Mesendoderm (in vitro differentiated cells): ENCODE measurements around the gene FAM131A.

Experiments used
- DNase-seq: peaks from one replicate; pipeline ENCODE4 v3.0.0; 2013
- H2AK5ac ChIP-seq: 2 replicates; pipeline ENCODE4 v1.6.1; 2013; ENCODE audit warnings: low read length, inconsistent platforms
- H2BK120ac ChIP-seq: 2 replicates; pipeline ENCODE4 v1.6.1; 2013; ENCODE audit warnings: low read depth, mild to moderate bottlenecking, low read length, moderate library complexity, mixed read lengths
- H2BK15ac ChIP-seq: replicated peaks from 2 replicates; pipeline ENCODE4 v1.6.1; 2013; ENCODE audit warnings: low read depth, mild to moderate bottlenecking, moderate library complexity
- H2BK5ac ChIP-seq: 2 replicates; pipeline ENCODE4 v1.6.1; 2013; ENCODE audit warnings: low read length, inconsistent platforms
- H3K18ac ChIP-seq: 2 replicates; pipeline ENCODE4 v1.6.1; 2013; ENCODE audit warnings: mild to moderate bottlenecking, low read length, mixed read lengths
- H3K23ac ChIP-seq: one replicate; pipeline ENCODE4 v1.6.1; 2013; ENCODE audit warnings: low read length
- H3K27ac ChIP-seq: 2 replicates; pipeline ENCODE4 v1.5.1; 2013; ENCODE audit warnings: low read depth, mild to moderate bottlenecking, inconsistent platforms, low read length, moderate library complexity
- H3K27me3 ChIP-seq: 2 replicates; pipeline ENCODE4 v1.6.1; 2013; ENCODE audit warnings: low read length, control low read depth, mild to moderate bottlenecking, inconsistent platforms; ENCODE audit not compliant: insufficient read depth, poor library complexity
- H3K36me3 ChIP-seq: 2 replicates; pipeline ENCODE4 v1.6.1; 2013; ENCODE audit warnings: low read length, inconsistent platforms; ENCODE audit not compliant: control insufficient read depth, insufficient read depth
- H3K4ac ChIP-seq: one replicate; pipeline ENCODE4 v1.6.1; 2013; ENCODE audit warnings: low read depth, mild to moderate bottlenecking, low read length, moderate library complexity
- H3K4me1 ChIP-seq: 2 replicates; pipeline ENCODE4 v1.6.1; 2013; ENCODE audit warnings: low read depth, low read length, inconsistent platforms; ENCODE audit not compliant: control insufficient read depth
- H3K4me2 ChIP-seq: 2 replicates; pipeline ENCODE4 v1.6.1; 2013; ENCODE audit warnings: low read length
- H3K4me3 ChIP-seq: 2 replicates; pipeline ENCODE4 v1.5.1; 2013; ENCODE audit warnings: mild to moderate bottlenecking, low read length
- H3K56ac ChIP-seq: one replicate; pipeline ENCODE4 v1.6.1; 2013; ENCODE audit warnings: low read length
- H3K79me1 ChIP-seq: 2 replicates; pipeline ENCODE4 v1.6.1; 2013; ENCODE audit warnings: low read length, inconsistent platforms
- H3K79me2 ChIP-seq: 2 replicates; pipeline ENCODE4 v1.6.1; 2013; ENCODE audit warnings: mild to moderate bottlenecking, low read length; ENCODE audit not compliant: control insufficient read depth, insufficient read depth
- H3K9ac ChIP-seq: 2 replicates; pipeline ENCODE4 v1.6.1; 2013; ENCODE audit warnings: low read length, inconsistent platforms
- H4K5ac ChIP-seq: one replicate; pipeline ENCODE4 v1.6.1; 2013; ENCODE audit warnings: low read length
- H4K8ac ChIP-seq: one replicate; pipeline ENCODE4 v1.6.1; 2013; ENCODE audit warnings: low read depth, mild to moderate bottlenecking, control low read depth, low read length, moderate library complexity
- WGBS: extraction: QIAGEN DNeasy Blood & Tissue Kit; methylation state at CpG from one replicate; pipeline ENCODE4 v1.1.7; 2013; ENCODE audit warnings: low lambda C conversion rate, missing lambda C conversion rate; ENCODE audit not compliant: insufficient coverage; ENCODE audit errors: extremely low coverage; 5-methylcytosine and 5-hydroxymethylcytosine counted together

FAM131A gene

GRCh38 chr3:184380185-184380626, 42.8 kb downstream of the FAM131A start:
- Histone ChIP-seq H4K8ac (no peak overlapping the region), H3K56ac (peak overlapping the region; percentile 60), H3K79me1 (no peaks in the 10 kb centered on the region), H2AK5ac (no peak overlapping the region), H3K79me2 (no peaks in the 10 kb centered on the region), H3K18ac (peak overlapping the region; percentile 89), H3K36me3 (no peaks in the 10 kb centered on the region), H3K9ac (peak overlapping the region; percentile 34), H3K4me1 (peaks cover 7% of the 10 kb centered on the region), H2BK15ac (no peak overlapping the region), H2BK120ac (no peak overlapping the region), H3K4me2 (peak overlapping the region; percentile 92), H3K4me3 (peak overlapping the region; percentile 34), H4K5ac (no peak overlapping the region), H2BK5ac (no peak overlapping the region), H3K23ac (no peak overlapping the region), H3K27me3 (peaks cover 8% of the 10 kb centered on the region), H3K4ac (no peak overlapping the region), H3K27ac (no peak overlapping the region)
- peak; percentile 67 for DNase-seq
- WGBS = no CpG with 5 or more reads among the region's 62 CpGs

GRCh38 chr3:184380627-184381260, 43.3 kb downstream of the FAM131A start:
- Histone ChIP-seq H2BK15ac (no peak overlapping the region), H3K79me2 (no peaks in the 10 kb centered on the region), H3K4me1 (peaks cover 7% of the 10 kb centered on the region), H3K27me3 (peaks cover 8% of the 10 kb centered on the region), H2BK5ac (no peak overlapping the region), H3K23ac (no peak overlapping the region), H3K4ac (no peak overlapping the region), H2AK5ac (no peak overlapping the region), H2BK120ac (no peak overlapping the region), H3K4me2 (peak overlapping the region; percentile 92), H3K18ac (no peak overlapping the region), H3K9ac (peak overlapping the region; percentile 34), H4K8ac (no peak overlapping the region), H3K79me1 (no peaks in the 10 kb centered on the region), H3K36me3 (no peaks in the 10 kb centered on the region), H3K27ac (no peak overlapping the region), H3K4me3 (peak overlapping the region; percentile 30), H4K5ac (no peak overlapping the region), H3K56ac (peak overlapping the region; percentile 60)
- DNase-seq = no peak
- WGBS = no CpG with 5 or more reads among the region's 42 CpGs

- H3K79me1 ChIP-seq = no peaks in the 10 kb centered on the region
- peaks cover 7% of the 10 kb centered on the region for H3K4me1 ChIP-seq
- peak overlapping the region; percentile 49 for H3K56ac ChIP-seq
- H2AK5ac ChIP-seq = no peak overlapping the region
- peak overlapping the region; percentile 92 for H3K4me2 ChIP-seq
- H3K18ac ChIP-seq = no peak overlapping the region
- peaks cover 8% of the 10 kb centered on the region for H3K27me3 ChIP-seq
- no peak overlapping the region for H2BK5ac ChIP-seq
- no peaks in the 10 kb centered on the region for H3K36me3 ChIP-seq
- H3K27ac ChIP-seq = no peak overlapping the region
- no peak overlapping the region for H2BK120ac ChIP-seq
- H3K23ac ChIP-seq = peak overlapping the region; percentile 66
- H3K4ac ChIP-seq = no peak overlapping the region
- H3K9ac ChIP-seq = peak overlapping the region; percentile 34
- peak; percentile 80 for DNase-seq
- no peaks in the 10 kb centered on the region for H3K79me2 ChIP-seq
- H3K4me3 ChIP-seq = no peak overlapping the region
- WGBS = no CpG with 5 or more reads among the region's 55 CpGs
- no peak overlapping the region for H4K8ac ChIP-seq
- H4K5ac ChIP-seq = no peak overlapping the region
- H2BK15ac ChIP-seq = no peak overlapping the region
Observed at GRCh38 chr3:184381261-184382224, 44.1 kb downstream of the FAM131A start.

- Histone ChIP-seq H3K27ac (no peak overlapping the region), H3K18ac (no peak overlapping the region), H3K4me2 (no peak overlapping the region), H3K9ac (no peak overlapping the region), H3K23ac (no peak overlapping the region), H2BK5ac (no peak overlapping the region), H2BK120ac (no peak overlapping the region), H4K8ac (no peak overlapping the region), H3K36me3 (no peaks in the 10 kb centered on the region), H3K4ac (no peak overlapping the region), H3K56ac (no peak overlapping the region), H2BK15ac (no peak overlapping the region), H3K4me1 (peaks cover 7% of the 10 kb centered on the region), H3K79me2 (no peaks in the 10 kb centered on the region), H3K79me1 (no peaks in the 10 kb centered on the region), H3K4me3 (no peak overlapping the region), H2AK5ac (no peak overlapping the region), H4K5ac (no peak overlapping the region), H3K27me3 (peaks cover 8% of the 10 kb centered on the region)
- DNase-seq = no peak
- WGBS = no CpG with 5 or more reads among the region's 16 CpGs
Observed at GRCh38 chr3:184382326-184383032, 45.1 kb downstream of the FAM131A start.

- Histone ChIP-seq H2BK120ac (no peak overlapping the region), H2BK15ac (no peak overlapping the region), H3K56ac (no peak overlapping the region), H4K5ac (no peak overlapping the region), H3K4me1 (peaks cover 7% of the 10 kb centered on the region), H2BK5ac (no peak overlapping the region), H3K4ac (no peak overlapping the region), H3K4me2 (no peak overlapping the region), H3K4me3 (no peak overlapping the region), H3K27me3 (peaks cover 8% of the 10 kb centered on the region), H2AK5ac (no peak overlapping the region), H3K36me3 (no peaks in the 10 kb centered on the region), H3K79me2 (no peaks in the 10 kb centered on the region), H3K79me1 (no peaks in the 10 kb centered on the region), H4K8ac (no peak overlapping the region), H3K18ac (no peak overlapping the region), H3K23ac (no peak overlapping the region), H3K9ac (no peak overlapping the region), H3K27ac (no peak overlapping the region)
- no peak for DNase-seq
- no CpG with 5 or more reads among the region's 15 CpGs for WGBS
Observed at GRCh38 chr3:184383033-184383740, 45.8 kb downstream of the FAM131A start.
